SIG-M5 treated with dmso at 0.1 percent for 504 hours (cell line): Measurements from ENCODE around the gene EBPL.

Experiments
- DNase-seq: peaks from one replicate; lab custom pipeline; 2025; ENCODE audit not compliant: unreplicated experiment; lab: John Stamatoyannopoulos, UW

Gene EBPL

GRCh38 chr13:49676581-49677298 lies 14.5 kb downstream of the EBPL start:
- DNase-seq: no peak

- DNase-seq: no peak
Observed at GRCh38 chr13:49670828-49671227, 20.5 kb downstream of the EBPL start.

- DNase-seq: peak; percentile 28
Observed at GRCh38 chr13:49669735-49670309, 21.5 kb downstream of the EBPL start.

DNA sequence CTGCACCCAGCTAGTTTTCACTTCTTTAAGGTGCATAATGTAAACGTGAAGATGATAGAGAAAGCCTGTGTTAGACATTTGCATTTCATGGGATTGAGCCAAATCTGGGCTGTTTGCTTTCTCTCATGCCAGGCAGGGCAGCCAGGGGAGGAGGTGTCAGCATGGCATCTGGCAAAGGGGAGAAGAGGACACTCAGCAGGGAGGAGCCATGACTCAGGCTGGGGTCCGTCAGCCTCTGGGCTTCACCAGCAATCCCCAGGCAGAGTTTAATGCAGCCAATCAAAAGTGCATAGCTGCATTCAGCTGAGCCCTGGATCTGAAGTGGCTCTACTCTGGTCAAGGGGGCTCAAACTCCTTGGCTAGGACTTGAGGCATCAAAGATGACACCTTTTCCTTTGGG lies 23.5 kb downstream of the EBPL start:
- DNase-seq: no peak

DNA sequence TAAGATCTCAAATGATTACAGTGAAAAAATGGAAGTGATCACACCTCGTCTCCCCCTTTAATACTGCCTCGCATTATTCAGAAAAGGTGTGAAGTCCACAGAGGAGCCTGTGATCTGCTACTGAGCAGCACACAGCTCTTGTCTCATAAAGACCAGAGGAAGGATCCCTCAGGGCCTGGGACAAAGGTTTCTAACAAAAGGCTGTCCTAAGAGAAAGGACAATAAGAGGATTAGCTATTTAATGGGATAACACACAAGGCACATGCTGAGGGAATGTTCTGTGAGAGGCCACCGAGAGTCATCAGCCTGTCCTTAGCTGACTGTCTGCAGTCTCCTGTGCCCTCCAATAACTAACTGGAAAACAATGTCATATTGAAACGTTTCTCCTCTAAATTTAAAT lies 26.7 kb downstream of the EBPL start:
- DNase-seq: no peak

- no peak for DNase-seq
Observed at GRCh38 chr13:49657241-49657641, 34.0 kb downstream of the EBPL start.

GRCh38 chr13:49655906-49656305 lies 35.4 kb downstream of the EBPL start:
- no peak for DNase-seq

DNA sequence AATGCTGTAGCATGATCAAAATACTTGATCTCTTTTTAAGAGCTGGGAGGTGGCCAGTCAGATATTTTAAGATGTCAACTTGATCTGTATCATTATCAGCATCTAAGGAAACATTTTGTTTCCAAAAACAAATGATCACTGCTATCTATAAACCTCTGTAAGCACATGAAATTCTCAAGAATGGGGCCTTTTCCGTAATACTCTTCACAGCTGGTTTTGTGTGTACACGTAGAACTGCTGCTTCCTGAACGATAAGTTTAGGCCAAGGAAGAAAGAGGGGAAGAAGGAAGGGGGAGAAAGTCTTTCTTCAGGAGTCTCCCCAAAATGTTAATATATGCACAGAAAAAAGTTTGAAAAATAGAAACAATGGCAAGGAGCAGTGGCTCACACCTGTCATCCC lies 37.3 kb downstream of the EBPL start:
- DNase-seq: no peak

GRCh38 chr13:49653478-49653877 lies 37.8 kb downstream of the EBPL start:
- DNase-seq: no peak

DNA sequence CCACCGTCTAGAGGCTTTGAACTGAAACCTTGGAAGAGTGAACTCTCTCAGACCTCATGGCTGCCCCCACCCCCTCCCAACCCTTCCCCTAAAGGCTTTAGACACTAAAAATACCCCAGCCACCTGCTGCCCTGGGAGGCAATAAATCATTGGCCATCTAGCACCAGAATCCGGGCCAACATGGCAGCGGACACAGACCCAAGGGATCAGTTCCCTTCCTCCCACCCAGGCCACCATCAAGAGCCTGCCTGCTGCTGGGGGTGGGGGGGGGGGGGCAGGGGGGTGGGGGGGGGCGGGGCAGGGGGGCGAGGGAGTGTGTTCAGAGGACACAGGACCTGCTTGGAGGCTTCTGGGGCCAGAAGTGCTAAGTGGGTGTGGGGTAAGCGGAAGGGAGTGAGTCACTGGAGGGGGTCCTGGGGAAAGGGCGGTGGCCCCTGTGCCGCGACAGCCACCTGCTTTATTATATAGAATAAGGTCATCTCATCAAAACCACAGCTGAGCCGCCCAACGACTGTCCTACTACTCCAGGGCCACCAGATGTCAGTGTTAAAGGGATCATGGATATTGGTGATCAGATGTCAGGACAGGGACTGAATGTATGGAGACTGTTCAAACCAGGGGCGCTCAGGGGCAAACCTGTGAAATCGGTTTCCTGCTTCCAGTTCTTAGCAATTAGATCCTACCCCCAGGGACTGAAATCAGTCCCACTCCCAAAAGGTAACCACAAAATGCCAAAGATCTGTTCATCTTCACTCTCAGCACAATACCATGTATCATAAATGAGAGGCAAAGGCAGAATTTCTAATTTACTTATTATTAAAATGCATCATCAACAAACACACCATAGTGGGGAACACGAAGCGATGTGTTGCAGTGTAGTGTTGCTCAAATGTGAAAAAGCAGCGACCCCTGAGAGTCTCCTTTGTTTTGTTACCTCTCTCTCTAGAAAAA lies 38.7 kb downstream of the EBPL start:
- DNase-seq: peak; percentile 75

GRCh38 chr13:49651570-49652354 lies 39.5 kb downstream of the EBPL start:
- no peak for DNase-seq

- DNase-seq: no peak
Observed at GRCh38 chr13:49649963-49650312, 41.3 kb downstream of the EBPL start.

DNA sequence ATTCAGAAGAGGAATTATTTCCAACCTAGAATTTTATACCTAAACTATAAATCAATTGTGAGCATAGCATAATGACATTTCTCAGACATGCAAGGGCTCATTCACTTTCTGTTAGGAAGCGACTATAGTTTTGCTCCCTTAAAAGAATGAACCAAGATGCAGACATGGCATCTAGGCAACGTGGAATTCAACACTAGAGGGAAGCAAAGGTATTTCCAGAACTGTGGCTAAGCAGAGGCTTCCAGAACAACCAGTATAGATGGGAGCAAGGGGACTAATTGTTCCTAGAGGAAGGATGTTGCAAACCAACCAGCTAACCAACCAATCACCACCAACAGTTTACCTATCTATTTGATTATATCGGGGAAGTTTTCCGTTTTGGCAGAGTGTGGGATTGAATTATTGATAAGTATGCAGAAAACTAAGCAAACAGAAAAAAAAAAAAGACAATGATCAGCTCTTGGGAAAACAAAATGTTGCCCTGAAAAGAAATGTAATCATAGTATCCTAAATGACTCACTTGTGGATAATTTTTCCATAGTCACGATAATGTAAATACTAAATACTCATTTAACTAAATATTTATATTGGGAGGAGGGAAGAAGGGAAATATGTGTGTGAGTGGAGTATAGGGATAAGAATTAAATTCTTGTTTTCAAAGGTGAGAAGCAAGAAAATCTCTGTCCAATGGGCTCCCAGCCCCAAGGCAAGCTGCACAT lies 41.9 kb downstream of the EBPL start:
- peak; percentile 2 for DNase-seq

GRCh38 chr13:49646688-49647087 lies 44.6 kb downstream of the EBPL start:
- no peak for DNase-seq

GRCh38 chr13:49645451-49645850 lies 45.8 kb downstream of the EBPL start:
- DNase-seq: no peak

DNA sequence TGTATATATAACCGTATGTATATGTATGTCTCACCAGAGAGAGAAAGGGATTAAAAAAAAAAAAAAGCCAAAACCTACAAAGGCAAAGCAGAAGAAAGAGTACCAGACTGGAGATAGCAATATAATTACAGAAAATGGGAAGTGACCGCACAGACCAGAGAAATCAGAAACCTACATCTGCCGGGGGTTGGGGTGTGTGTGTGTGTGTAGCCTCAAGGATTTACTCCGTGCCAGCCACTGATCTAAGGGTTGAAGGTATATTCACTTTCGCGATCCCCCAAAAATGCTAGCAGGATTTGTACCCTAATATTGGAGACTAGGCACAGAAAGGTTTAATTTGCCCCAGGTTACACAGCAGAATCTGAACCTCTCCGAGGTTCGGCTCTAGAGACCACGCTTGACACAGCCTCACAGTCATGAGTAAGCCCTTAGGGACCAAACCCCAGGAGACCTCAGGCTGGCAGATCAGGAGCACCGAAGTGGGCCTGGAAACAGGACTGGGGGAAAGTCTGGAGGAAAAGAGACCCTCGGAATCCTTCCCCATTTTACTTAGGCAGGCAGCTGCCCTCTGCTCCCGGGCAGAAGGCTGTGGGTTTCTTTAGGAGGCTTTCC lies 48.1 kb downstream of the EBPL start:
- DNase-seq: peak; percentile 85

GRCh38 chr13:49641801-49642291 lies 49.4 kb downstream of the EBPL start:
- peak; percentile 88 for DNase-seq

DNA sequence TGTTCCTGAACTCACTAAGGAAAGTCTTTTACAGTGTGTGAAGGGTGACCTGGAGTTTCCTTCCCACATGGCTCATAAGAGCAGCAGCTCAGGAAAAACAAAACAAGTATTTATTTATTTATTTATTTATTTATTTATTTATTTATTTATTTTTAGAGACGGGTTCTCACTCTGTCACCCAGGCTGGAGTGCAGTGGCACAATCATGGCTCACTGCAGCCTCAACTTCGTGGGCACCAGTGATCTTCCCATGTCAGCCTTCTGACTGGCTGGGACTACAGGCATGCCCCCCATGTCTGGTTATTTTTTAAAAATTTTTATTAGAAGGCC lies 52.6 kb downstream of the EBPL start:
- no peak for DNase-seq

GRCh38 chr13:49638030-49638743 lies 53.1 kb downstream of the EBPL start:
- DNase-seq: no peak
